Lower lobe of right lung (tissue), 2 donors: ENCODE data around the gene NR6A1. TPM values are rescaled to one million over a fixed set of nuclear protein-coding genes. Genes with fewer than 3 reads are reported as not detected.
A peak's percentile ranks its signal among the peaks of the same experiment; 100 is the strongest.

Source experiments
- ATAC-seq, 2 donors: fragments of 200-7000 bp; cut with Tn5 transposase; one replicate each; pipeline ENCODE4 v1.9.1; 2020 to 2022; ENCODE audit warnings: mild to moderate bottlenecking in 2 of 2, moderate library complexity in 2 of 2
- DNase-seq: peaks from one replicate; pipeline ENCODE4 v3.0.0-alpha.2; 2020
- H3K27ac ChIP-seq: fragments of 200-600 bp; one replicate; pipeline ENCODE4 v1.8.0; 2022
- H3K27me3 ChIP-seq: fragments of 200-600 bp; one replicate; pipeline ENCODE4 v1.8.0; 2022; ENCODE audit warnings: low read depth
- H3K36me3 ChIP-seq: fragments of 200-600 bp; one replicate; pipeline ENCODE4 v1.8.0; 2022; ENCODE audit warnings: mild to moderate bottlenecking
- H3K4me1 ChIP-seq: fragments of 200-600 bp; one replicate; pipeline ENCODE4 v1.8.0; 2022
- H3K4me3 ChIP-seq: fragments of 200-600 bp; one replicate; pipeline ENCODE4 v1.8.0; 2022; ENCODE audit warnings: mild to moderate bottlenecking
- H3K9me3 ChIP-seq: fragments of 200-600 bp; one replicate; pipeline ENCODE4 v1.8.0; 2022
- intact Hi-C: fragments of 100-400 bp; cut with DNase I; formaldehyde crosslinking; loops from one replicate; pipeline ENCODE4 v1.11.0; 2022
- total RNA-seq: library from RNA; stranded (reverse); fragmentation: NEBNext Ultra II Directional; extraction: Animal tissue kit (Norgen Biotek cat#: 25700); gene quantifications from one replicate; pipeline ENCODE4 v1.2.1, GENCODE V29; 2021
- TF ChIP-seq, protein P1 (sequence below): fragments of 200-600 bp; IDR thresholded peaks from one replicate; pipeline ENCODE4 v1.8.0; 2022; ENCODE audit warnings: antibody characterized with exemption, mild to moderate bottlenecking
- donor health status: DM: no; HTN: yes; CAD: no; lungs with severe emphysema.

NR6A1 gene
- total RNA-seq, 1 donor from 2014 or later = 4.5 TPM

DNA sequence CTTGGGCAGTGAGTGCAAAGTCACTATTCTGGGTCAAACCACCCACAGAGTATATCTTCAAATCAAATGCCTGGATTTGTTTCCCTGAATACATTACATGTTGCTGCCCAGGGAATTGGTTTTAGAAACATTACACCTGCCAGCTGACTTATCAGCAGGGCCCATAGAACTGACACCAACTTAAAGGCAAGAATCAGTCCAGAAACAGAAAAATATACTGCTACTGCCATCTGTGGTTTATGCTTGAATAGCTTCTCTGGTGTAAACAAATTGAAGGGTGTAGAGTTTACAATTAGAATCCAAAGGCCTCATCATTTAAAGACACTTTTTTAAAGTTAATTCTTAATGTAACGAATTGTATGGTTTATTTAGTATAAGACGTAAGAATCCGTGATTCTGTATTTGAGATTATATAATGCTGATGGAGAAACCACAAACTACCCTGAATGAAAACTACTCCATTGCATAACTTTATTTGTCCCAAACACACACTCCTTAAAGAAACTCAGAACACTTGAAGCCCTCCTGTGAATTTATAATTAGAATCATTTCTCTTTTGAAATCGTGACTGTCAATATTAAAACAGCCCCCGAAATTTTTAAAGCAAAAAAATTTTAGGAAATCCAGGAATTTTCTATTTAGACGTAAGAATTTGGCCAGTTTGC is 6.2 kb downstream of the NR6A1 start:
- peaks cover 3% of the 10 kb centered on the region for H3K4me1 ChIP-seq
- ATAC-seq = peak in 1 of 2 donors; percentile 64
- H3K27me3 ChIP-seq = peaks cover 54% of the 10 kb centered on the region
- no peaks in the 10 kb centered on the region for H3K9me3 ChIP-seq
- H3K36me3 ChIP-seq = no peaks in the 10 kb centered on the region
- TF ChIP-seq, protein P1, sequence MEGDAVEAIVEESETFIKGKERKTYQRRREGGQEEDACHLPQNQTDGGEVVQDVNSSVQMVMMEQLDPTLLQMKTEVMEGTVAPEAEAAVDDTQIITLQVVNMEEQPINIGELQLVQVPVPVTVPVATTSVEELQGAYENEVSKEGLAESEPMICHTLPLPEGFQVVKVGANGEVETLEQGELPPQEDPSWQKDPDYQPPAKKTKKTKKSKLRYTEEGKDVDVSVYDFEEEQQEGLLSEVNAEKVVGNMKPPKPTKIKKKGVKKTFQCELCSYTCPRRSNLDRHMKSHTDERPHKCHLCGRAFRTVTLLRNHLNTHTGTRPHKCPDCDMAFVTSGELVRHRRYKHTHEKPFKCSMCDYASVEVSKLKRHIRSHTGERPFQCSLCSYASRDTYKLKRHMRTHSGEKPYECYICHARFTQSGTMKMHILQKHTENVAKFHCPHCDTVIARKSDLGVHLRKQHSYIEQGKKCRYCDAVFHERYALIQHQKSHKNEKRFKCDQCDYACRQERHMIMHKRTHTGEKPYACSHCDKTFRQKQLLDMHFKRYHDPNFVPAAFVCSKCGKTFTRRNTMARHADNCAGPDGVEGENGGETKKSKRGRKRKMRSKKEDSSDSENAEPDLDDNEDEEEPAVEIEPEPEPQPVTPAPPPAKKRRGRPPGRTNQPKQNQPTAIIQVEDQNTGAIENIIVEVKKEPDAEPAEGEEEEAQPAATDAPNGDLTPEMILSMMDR = peak; percentile 14
- intact Hi-C loops = no loop called here
- H3K27ac ChIP-seq = no peak overlapping the region
- H3K4me3 ChIP-seq = no peak overlapping the region
- no peak for DNase-seq

DNA sequence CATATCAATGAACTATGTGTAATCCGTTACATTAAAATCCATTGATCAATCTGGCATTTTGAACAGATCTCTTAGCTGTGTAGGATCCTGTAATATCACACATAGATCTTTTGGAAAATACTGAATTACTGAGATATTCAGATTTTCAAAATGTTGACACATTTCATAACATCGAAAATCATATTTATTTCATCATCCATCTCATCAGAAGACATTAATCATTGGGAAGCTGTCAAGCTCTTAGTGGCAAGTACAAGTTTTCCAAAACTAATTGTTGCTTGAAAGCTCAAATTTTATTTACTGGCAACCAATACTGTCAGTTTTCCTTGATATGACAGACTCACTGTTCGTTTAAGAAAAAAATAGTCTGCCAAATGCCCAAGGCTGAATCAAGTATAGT is 8.5 kb downstream of the NR6A1 start:
- intact Hi-C loops = no loop called here
- no peaks in the 10 kb centered on the region for H3K9me3 ChIP-seq
- ATAC-seq (no peak), DNase-seq (no peak)
- no peaks in the 10 kb centered on the region for H3K36me3 ChIP-seq
- TF ChIP-seq, protein P1 = no peak
- no peak overlapping the region for H3K4me3 ChIP-seq
- no peak overlapping the region for H3K27ac ChIP-seq
- peaks cover 6% of the 10 kb centered on the region for H3K4me1 ChIP-seq
- H3K27me3 ChIP-seq = peaks cover 38% of the 10 kb centered on the region

DNA sequence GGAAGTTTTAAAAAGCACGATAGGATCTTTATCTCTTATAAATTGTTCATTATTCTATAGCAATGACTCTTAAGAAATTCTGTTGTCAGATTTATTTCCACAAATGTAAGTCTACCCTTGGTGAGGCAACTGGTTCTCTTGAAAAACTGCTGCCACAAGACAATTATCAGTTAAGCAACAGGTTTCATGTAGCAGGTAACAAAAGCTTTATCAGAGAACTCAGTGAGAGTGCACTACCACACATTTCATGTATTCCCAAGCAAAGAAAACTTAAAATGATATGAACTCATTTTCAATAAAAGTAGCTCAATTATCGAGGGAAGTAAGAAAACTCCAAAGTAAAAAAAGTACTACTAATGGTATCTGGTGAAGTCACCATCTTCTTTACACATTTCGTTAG is 9.4 kb downstream of the NR6A1 start:
- Histone ChIP-seq H3K4me1 (peaks cover 6% of the 10 kb centered on the region), H3K9me3 (no peaks in the 10 kb centered on the region), H3K27me3 (peaks cover 35% of the 10 kb centered on the region), H3K4me3 (no peak overlapping the region), H3K36me3 (no peaks in the 10 kb centered on the region), H3K27ac (no peak overlapping the region)
- intact Hi-C loops = no loop called here
- TF ChIP-seq, protein P1 = no peak
- no peak for DNase-seq
- no peak for ATAC-seq

DNA sequence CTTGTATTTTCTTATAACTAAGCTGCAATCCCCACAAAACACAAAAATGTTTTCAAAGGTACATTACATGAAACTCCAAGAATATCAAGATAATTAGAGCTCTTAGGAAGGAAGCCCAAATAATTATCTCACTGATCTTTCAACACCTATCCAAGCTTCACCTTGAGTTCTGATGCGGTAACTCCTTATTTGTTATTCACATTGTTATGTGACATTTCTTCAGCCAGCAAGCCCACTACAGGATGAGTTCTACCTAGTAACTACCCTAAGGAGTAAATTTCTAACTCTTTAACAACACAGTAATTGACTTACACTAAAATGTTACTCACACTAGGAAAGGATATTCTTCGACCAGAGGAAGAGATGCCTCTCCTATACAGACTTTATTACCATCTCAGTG is 9.9 kb downstream of the NR6A1 start:
- Histone ChIP-seq H3K4me3 (no peak overlapping the region), H3K27ac (no peak overlapping the region), H3K9me3 (no peaks in the 10 kb centered on the region), H3K4me1 (peaks cover 6% of the 10 kb centered on the region), H3K36me3 (no peaks in the 10 kb centered on the region), H3K27me3 (peaks cover 32% of the 10 kb centered on the region)
- intact Hi-C loops = no loop called here
- ATAC-seq (no peak), DNase-seq (no peak)
- TF ChIP-seq, protein P1 = no peak

DNA sequence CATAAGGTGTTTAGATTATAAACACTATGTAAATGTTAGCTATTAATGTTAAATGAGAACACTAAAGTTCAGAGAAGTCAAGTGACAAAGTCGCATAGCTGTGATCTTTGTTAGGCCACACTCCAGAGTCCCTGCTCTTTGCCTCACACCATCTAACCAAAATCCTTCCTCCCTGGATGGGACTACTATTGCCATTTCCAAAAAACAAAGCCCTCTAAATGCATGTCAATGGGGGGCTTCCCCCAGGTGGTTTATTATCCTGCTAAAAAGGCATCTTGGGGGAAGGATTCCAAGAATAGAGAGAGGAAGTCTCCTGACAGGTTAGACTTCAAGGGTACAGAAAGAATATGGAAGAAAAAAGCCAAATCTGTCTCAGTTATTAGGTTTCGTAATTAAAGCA is 10.4 kb downstream of the NR6A1 start:
- Histone ChIP-seq H3K4me3 (no peak overlapping the region), H3K4me1 (peaks cover 6% of the 10 kb centered on the region), H3K27ac (no peak overlapping the region), H3K36me3 (no peaks in the 10 kb centered on the region), H3K9me3 (no peaks in the 10 kb centered on the region), H3K27me3 (peaks cover 27% of the 10 kb centered on the region)
- TF ChIP-seq, protein P1 = no peak
- no peak for ATAC-seq
- intact Hi-C loops = no loop called here
- no peak for DNase-seq
